ENCODE data around the gene MYH15.

- TF ChIP-seq CBX5 (IDR thresholded peaks at IDR 0.05; ENCODE audit: low read depth, low read length), result no peak
- TF ChIP-seq TAF1 (IDR thresholded peaks at IDR 0.05; ENCODE audit: low read depth, low read length), result no peak
- TF ChIP-seq RXRA (IDR thresholded peaks at IDR 0.05; ENCODE audit: insufficient read depth, low read depth, low read length), result no peak
- no peak for TF ChIP-seq CTCF (IDR thresholded peaks at IDR 0.05; ENCODE audit: control extremely low read depth in 1 of 3, insufficient read depth in 1 of 3, low read depth in 1 of 3, low read length in 3 of 3)
- no peak for TF ChIP-seq MAFK (IDR thresholded peaks at IDR 0.05; ENCODE audit: low read depth, low read length)
Observed at GRCh38 chr3:108488631-108489030, 21.8 kb downstream of the MYH15 start.
